Measurements from ENCODE around the gene SFSWAP. TPM values are rescaled to one million over a fixed set of nuclear protein-coding genes. Genes with fewer than 3 reads are reported as not detected.
A peak's percentile ranks its signal among the peaks of the same experiment; 100 is the strongest.
"Not testable (repeated sequence)": the region's sequence is repeated elsewhere in the genome, so short reads cannot be mapped to it uniquely, and the experiment has no call there.

The SFSWAP gene
- total and polyA plus RNA-seq, 2 of the 8 experiments (the other 6 are each of a cell fraction or from before 2014, with no cell fraction given) = 36.5 to 49.5 TPM

DNA sequence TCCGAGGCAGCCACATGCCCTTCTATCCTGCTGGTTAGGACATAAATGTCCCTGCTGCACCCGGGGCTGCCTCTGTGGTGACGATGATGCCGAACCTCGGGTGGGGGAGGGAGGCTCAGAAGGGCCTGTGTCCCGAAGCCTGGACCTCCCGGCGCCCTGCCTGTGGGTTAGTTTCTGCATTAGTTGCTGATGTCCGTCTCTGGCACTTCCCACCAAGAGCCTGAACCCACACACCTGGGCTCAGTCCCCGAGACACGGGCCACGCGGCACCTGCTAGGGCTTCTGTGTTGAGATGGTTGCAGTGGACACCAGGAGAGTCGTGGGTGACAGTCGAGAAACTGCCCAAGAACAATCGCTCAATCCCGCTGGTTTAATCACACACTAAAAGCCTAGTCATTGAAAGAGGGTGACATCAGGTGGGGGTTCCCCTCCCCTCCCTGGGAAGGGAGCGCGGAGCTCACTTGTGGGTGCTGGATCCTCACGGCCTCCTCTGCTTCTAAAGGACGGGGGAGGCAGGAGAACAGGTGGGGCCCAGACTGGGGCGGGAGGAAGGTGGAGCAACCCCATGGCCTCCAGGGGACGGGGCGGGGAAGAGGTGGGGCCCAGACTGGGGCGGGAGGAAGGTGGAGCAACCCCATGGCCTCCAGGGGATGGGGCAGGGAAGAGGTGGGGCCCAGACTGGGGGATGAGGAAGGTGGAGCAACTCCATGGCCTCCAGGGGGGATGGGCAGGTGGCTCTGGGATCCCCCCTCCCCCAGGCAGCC, 29.0 kb upstream of the SFSWAP start:
- not testable (repeated sequence) for H3K23me2 ChIP-seq (ENCODE audit: low read depth, low read length); H3K23ac ChIP-seq (ENCODE audit: insufficient read length); H2BK15ac ChIP-seq (ENCODE audit: low read length); H4K20me1 ChIP-seq (replicated peaks in 1 of 2; ENCODE audit: control insufficient read depth in 1 of 2, insufficient read depth in 2 of 2, low read length in 2 of 2); H4K8ac ChIP-seq (ENCODE audit: extremely low read depth, insufficient read depth, low read length); FAIRE-seq; H2BK5ac ChIP-seq (ENCODE audit: low read depth, low read length); H2AK5ac ChIP-seq (ENCODE audit: low read depth, low read length); H3K27me3 ChIP-seq (replicated peaks in 1 of 4; ENCODE audit: control insufficient read depth in 3 of 4, extremely low read depth in 1 of 4, insufficient read depth in 3 of 4, low read length in 3 of 4); H4K5ac ChIP-seq (ENCODE audit: insufficient read length, low read depth, low read length); H3K56ac ChIP-seq (replicated peaks; ENCODE audit: insufficient read length, low read depth, low read length); H2BK120ac ChIP-seq (replicated peaks; ENCODE audit: low read depth, low read length); H3K4ac ChIP-seq (replicated peaks; ENCODE audit: insufficient read length, low read depth, low read length); H2BK20ac ChIP-seq (ENCODE audit: low read length); H3K79me2 ChIP-seq (ENCODE audit: control insufficient read depth in 1 of 2, insufficient read depth in 2 of 2, low read length in 2 of 2); H3K9ac ChIP-seq (replicated peaks in 1 of 4; ENCODE audit: extremely low read depth in 1 of 4, low read depth in 3 of 4, low read length in 3 of 4); H3K27ac ChIP-seq (ENCODE audit: low read depth, low read length); H3K14ac ChIP-seq (ENCODE audit: insufficient read length); H3K9me3 ChIP-seq (ENCODE audit: insufficient read depth in 2 of 2, low read depth in 1 of 2, low read length in 1 of 2); H3K36me3 ChIP-seq (ENCODE audit: control insufficient read depth in 2 of 4, insufficient read depth in 4 of 4, low read length in 3 of 4); H3K79me1 ChIP-seq (ENCODE audit: low read depth, low read length)
- H3K4me3 ChIP-seq (ENCODE audit: extremely low read depth in 1 of 4, insufficient read depth in 2 of 4, low read depth in 3 of 4, low read length in 4 of 4) = peak overlapping the region in 1 of 4 experiments; percentile 29; a peak in 1 of 8 replicates
- ChIA-PET CTCF (ENCODE audit: partially characterized antibody) (interaction anchor here (1.1 kb wide), 1 partner anchor 72 kb away, joined by 3 read pairs; no protein-coding TSS in a partner anchor), POLR2A (ENCODE audit: partially characterized antibody) (interaction anchor here (0.7 kb wide), 1 partner anchor 60 kb away, joined by 3 read pairs; no protein-coding TSS in a partner anchor)
- H3K4me2 ChIP-seq (ENCODE audit: insufficient read depth in 1 of 2, low read depth in 2 of 2, low read length in 2 of 2) = peak overlapping the region; percentile 42 to 52; a peak in 3 of 4 replicates
- H3K18ac ChIP-seq (ENCODE audit: extremely low read depth, low read length) = peak overlapping the region; percentile 71
- H2BK12ac ChIP-seq (ENCODE audit: low read depth, low read length) = peak overlapping the region; percentile 90; the same call in 1 of the 2 replicates
- peak overlapping the region; percentile 91 for H4K91ac ChIP-seq (replicated peaks; ENCODE audit: insufficient read length, low read length)
- WGBS, 2 experiments (ENCODE audit: extremely low coverage in 1 of 2, insufficient coverage in 1 of 2, insufficient read length in 1 of 2, insufficient replicate concordance in 2 of 2, low coverage in 1 of 2, low lambda C conversion rate in 2 of 2, missing lambda C conversion rate in 1 of 2) = 78% methylated on average over 16 of the region's 25 CpGs; no CpG with 5 or more reads in 1 of the 2 experiments
- peaks cover 0 to 12% (median 7%) of the 10 kb centered on the region in 4 experiments; a peak in 5 of 7 replicates for H3K4me1 ChIP-seq (replicated peaks in 1 of 4; ENCODE audit: control insufficient read depth in 3 of 4, insufficient read depth in 4 of 4, low read length in 3 of 4)
- DNase-seq (ENCODE audit: low read depth in 1 of 2, low spot score in 2 of 2) = peak; percentile 71 to 85
- peak overlapping the region; percentile 76; the same call in 1 of the 2 replicates for H2AFZ ChIP-seq (ENCODE audit: low read length)
